GM19463 (cell line): Measurements from ENCODE around the gene EIF3L.

Experiments
- ATAC-seq: cut with Tn5 transposase; IDR thresholded peaks from one replicate; pipeline ENCODE4 v1.9.1; 2021; ENCODE audit warnings: mild to moderate bottlenecking, moderate library complexity; ENCODE audit not compliant: unreplicated experiment

The EIF3L gene

GRCh38 chr22:37904572-37905533, 55.6 kb downstream of the EIF3L start:
- ATAC-seq = no peak

GRCh38 chr22:37905534-37906363, 56.5 kb downstream of the EIF3L start, which contains the start of gene MICALL1:
TSS of gene MICALL1 (plus strand) at chr22:37906297. CDS start at chr22:37906423, 126 bp downstream.
- peak; percentile 89 for ATAC-seq

DNA sequence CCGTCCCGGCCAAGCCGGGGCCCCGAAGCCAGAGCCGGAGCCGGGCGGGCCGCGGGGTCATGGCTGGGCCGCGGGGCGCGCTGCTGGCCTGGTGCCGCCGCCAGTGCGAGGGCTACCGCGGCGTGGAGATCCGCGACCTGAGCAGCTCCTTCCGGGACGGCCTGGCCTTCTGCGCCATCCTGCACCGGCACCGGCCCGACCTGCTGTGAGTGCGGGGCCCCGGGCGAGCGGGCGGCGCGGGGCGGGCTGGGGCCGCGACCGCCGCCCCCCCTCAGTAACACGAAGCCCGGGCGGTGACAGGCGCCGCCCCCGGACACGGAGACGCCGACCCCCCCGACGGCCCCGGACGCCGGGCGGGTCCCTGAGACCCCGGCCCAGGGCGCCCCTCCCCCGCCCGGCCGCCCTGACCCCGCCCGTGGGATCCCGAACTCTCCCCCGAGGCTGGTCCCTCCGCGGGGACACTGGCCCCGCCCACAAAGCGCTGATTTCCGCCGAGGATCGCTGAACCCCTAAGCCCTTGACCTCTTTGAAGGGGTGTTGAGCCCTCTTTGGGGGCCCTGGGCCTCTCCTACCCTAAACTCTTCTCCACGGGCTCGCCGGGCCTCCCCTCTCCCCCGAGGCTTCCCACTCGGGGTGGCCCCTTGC, 57.3 kb downstream of the EIF3L start:
- ATAC-seq = peak; percentile 31

DNA sequence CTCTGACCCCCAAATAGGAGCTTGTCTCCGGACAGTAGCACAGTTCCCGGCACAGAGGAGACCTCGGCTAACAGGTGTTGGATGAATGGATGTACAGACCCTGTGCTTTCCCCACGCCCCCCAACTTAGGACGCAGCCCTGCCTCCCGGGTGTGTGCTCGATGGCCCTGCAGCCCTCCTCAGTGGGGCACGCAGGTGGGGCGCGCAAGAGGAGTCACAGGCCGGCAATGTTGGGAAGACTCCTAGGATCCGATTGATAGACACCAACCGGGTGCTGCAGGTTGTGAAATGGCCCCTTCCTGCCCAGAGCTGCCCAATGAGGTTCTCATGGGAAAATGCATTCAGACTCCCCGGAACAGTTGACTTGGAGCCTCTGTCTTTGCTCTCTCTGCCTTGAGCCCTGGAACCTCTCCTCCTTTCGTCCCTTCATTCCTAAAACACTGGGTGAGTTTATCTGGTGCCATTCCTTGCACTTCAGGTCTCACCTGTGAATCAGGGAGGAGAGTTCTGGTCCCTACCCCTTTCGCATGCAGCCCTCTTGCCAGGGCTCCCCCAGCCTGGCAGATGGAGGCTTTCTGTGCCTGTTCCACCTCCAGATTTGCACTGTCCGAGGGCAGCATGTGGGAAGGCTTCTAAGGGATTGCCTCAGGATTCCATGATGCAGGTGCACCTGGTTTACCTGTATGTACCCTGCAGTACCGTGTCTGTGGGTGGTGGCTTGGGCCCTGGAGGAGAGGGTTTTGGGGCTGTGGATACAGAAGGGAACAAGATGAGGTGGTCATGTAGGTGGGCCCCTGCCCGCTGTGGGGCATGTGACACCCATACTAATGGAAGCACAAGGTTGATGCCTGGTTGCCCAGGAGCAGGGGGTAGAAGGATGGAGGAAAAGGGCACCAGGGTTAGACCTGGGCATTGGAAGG, 58.1 kb downstream of the EIF3L start:
- no peak for ATAC-seq

- ATAC-seq = no peak
Observed at GRCh38 chr22:37909766-37910165, 60.5 kb downstream of the EIF3L start.

- ATAC-seq = no peak
Observed at GRCh38 chr22:37910890-37911672, 61.9 kb downstream of the EIF3L start.

DNA sequence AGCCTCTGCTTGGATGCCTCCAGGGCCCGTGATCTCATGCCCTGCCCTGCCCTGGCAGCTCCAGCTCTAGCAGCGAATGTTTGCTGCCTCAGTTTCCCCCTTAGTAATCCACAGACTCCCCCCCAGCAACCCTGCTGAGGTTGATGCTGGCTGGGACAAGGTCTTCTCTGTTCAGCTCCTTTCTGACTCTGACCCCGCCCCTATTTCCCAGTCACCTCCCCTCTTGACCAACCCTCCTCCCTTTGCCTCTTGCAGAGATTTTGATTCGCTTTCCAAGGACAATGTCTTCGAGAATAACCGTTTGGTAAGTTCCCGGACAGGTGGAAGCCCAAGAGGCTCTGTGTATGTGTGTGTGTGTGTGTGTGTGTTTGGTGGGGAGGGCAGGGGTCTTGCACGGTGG, 62.5 kb downstream of the EIF3L start:
- no peak for ATAC-seq

DNA sequence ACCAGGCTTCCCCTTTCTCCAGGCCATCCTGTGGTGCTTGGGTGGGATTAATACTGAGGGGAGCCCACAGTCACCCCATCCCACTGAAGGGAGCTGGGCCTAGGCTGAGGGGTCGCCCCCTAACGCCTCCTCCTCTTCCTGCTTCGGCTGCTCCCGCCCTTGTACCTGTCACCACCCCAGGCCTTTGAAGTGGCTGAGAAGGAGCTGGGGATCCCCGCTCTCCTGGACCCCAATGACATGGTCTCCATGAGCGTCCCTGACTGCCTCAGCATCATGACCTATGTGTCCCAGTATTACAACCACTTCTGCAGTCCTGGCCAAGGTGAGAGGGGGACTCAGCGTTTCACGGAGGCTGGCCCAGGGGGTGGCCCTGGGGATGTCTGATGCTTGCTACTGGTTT, 63.0 kb downstream of the EIF3L start:
- no peak for ATAC-seq

- no peak for ATAC-seq
Observed at GRCh38 chr22:37913233-37913721, 64.1 kb downstream of the EIF3L start.

DNA sequence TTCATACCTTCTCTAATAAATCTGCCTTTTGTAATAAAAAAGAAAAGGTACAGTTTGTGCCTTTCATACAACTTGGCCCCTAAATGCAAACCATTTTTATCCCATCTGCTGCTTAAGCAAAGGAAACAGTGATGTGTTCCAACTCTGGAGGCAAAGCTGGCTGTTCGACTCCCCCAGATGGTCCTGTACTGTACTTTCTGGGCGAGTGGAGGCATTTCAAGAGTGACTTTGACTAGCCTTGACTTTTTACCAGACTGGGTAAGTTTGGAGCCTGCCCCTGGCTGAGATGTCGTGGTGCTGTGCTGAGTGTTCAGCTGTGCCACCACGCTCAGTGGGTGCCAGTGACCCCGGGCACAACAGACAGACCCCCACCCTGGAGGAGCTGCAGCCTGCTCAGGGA, 67.1 kb downstream of the EIF3L start:
- ATAC-seq = no peak

GRCh38 chr22:37917874-37918548, 68.8 kb downstream of the EIF3L start:
- no peak for ATAC-seq

DNA sequence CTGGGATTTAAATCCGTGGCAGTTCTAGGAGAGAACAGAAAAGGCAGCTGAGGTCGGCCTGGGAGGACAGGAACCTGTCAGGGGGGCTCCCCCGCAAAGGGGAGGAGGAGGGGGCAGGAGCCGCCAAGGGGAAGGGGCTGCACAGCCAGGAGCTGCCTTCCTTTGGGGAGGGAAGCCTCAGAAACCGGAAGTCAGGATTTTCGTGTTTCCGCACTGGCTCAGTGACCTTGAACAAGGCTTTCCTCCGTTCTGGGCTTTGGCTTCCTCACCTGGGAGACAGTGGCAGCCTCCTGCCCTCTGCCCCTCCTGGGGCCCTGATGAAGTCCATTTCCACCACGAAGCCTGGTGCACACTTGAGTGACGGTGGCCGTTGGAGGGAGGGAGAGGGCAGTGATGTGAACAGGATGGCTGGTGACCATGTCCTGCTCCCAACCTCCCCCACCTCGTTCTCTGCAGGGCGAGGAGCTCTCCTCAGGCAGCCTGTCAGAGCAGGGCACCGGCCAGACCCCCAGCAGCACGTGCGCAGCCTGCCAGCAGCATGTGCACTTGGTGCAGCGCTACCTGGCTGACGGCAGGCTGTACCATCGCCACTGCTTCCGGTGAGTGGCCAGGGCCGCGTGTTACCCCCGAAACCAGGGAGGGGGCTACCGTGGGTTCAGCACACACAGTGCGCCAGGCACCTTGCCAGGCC, 69.5 kb downstream of the EIF3L start:
- ATAC-seq = no peak

- ATAC-seq = no peak
Observed at GRCh38 chr22:37920126-37920525, 70.9 kb downstream of the EIF3L start.

DNA sequence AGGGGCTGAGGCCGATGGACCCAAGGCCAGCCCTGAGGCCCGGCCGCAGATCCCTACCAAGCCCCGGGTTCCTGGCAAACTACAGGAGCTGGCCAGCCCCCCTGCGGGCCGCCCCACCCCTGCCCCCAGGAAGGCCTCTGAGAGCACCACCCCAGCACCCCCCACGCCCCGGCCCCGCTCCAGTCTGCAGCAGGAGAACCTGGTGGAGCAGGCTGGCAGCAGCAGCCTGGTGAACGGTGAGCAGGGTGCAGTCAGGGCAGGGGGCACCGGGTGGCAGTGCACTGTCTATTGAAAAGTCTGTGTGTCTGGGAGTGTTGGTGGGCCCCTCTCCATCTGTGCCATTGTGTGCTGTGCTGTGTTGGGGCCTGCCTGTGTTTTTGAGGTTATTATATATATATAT, 73.0 kb downstream of the EIF3L start:
- no peak for ATAC-seq

- ATAC-seq = no peak
Observed at GRCh38 chr22:37923927-37924326, 74.7 kb downstream of the EIF3L start.

GRCh38 chr22:37924386-37925065, 75.3 kb downstream of the EIF3L start:
- ATAC-seq = no peak

DNA sequence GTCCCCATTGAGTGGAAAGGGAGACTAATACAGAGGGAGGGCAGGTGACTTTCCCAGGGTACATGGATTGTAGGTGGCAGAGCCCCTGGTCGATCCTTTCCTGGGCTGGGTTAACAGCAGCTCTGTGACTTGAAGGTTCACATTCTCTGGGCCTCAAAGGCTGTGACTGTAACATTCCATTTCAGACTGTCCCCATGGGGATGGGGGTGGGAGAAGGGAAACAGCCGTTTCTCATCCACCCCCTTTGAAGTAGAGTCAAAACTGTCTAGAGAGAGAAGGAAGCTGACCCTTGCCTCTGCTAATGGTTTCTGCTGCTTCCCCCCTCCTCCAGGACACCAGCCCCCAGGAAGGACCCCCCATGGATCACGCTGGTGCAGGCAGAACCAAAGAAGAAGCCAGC, 76.1 kb downstream of the EIF3L start:
- ATAC-seq = no peak
